ENCODE measurements around the gene ARHGAP32.

The ARHGAP32 gene

GRCh38 chr11:129226207-129226798, 34.2 kb upstream of the ARHGAP32 start:
- no peak for DNase-seq (ENCODE audit: low read depth in 2 of 2)
- no peak overlapping the region for H3K4me3 ChIP-seq (replicated peaks in 1 of 2; ENCODE audit: low read depth in 2 of 2, low read length in 2 of 2)
- no peak for TF ChIP-seq CTCF (IDR thresholded peaks at IDR 0.05; ENCODE audit: low read depth, low read length)

- TF ChIP-seq CTCF (IDR thresholded peaks at IDR 0.05; ENCODE audit: low read depth, low read length): no peak
- no peak overlapping the region for H3K4me3 ChIP-seq (replicated peaks in 1 of 2; ENCODE audit: low read depth in 2 of 2, low read length in 2 of 2)
Measured at GRCh38 chr11:129225190-129225589, 33.1 kb upstream of the ARHGAP32 start.

GRCh38 chr11:129224538-129224937, 32.4 kb upstream of the ARHGAP32 start:
- peak in 1 of 2 donors; percentile 28 for DNase-seq (ENCODE audit: low read depth in 2 of 2)
- H3K4me3 ChIP-seq (replicated peaks in 1 of 2; ENCODE audit: low read depth in 2 of 2, low read length in 2 of 2): no peak overlapping the region
- TF ChIP-seq CTCF (IDR thresholded peaks at IDR 0.05; ENCODE audit: low read depth, low read length): no peak

More at GRCh38 chr11:129225190-129225589, 33.1 kb upstream of the ARHGAP32 start:
- DNase-seq (ENCODE audit: low read depth in 2 of 2): peak; percentile 65 to 90

GRCh38 chr11:129223701-129224149, 31.6 kb upstream of the ARHGAP32 start:
- no peak for TF ChIP-seq CTCF (IDR thresholded peaks at IDR 0.05; ENCODE audit: low read depth, low read length)
- H3K4me3 ChIP-seq (replicated peaks in 1 of 2; ENCODE audit: low read depth in 2 of 2, low read length in 2 of 2): no peak overlapping the region
- DNase-seq (ENCODE audit: low read depth in 2 of 2): peak; percentile 82 to 85

GRCh38 chr11:129223260-129223659, 31.1 kb upstream of the ARHGAP32 start:
- peak in 1 of 2 donors; percentile 21 for DNase-seq (ENCODE audit: low read depth in 2 of 2)

GRCh38 chr11:129222158-129222557, 30.0 kb upstream of the ARHGAP32 start:
- no peak for TF ChIP-seq CTCF (IDR thresholded peaks at IDR 0.05; ENCODE audit: low read depth, low read length)
- H3K4me3 ChIP-seq (replicated peaks in 1 of 2; ENCODE audit: low read depth in 2 of 2, low read length in 2 of 2): no peak overlapping the region
- no peak for DNase-seq (ENCODE audit: low read depth in 2 of 2)

More at GRCh38 chr11:129223260-129223659, 31.1 kb upstream of the ARHGAP32 start:
- no peak for TF ChIP-seq CTCF (IDR thresholded peaks at IDR 0.05; ENCODE audit: low read depth, low read length)
- H3K4me3 ChIP-seq (replicated peaks in 1 of 2; ENCODE audit: low read depth in 2 of 2, low read length in 2 of 2): peak overlapping the region in 1 of 2 donors; percentile 32
